ENCODE measurements around the gene TNK2. TPM values are rescaled to one million over a fixed set of nuclear protein-coding genes. Genes with fewer than 3 reads are reported as not detected.
"Not testable (repeated sequence)": the region's sequence is repeated elsewhere in the genome, so short reads cannot be mapped to it uniquely, and the experiment has no call there.

Gene TNK2
- 40.5 TPM for total RNA-seq
- long read RNA-seq, partial matches to known transcripts: 2 of 5 reads
- long read RNA-seq, other reads (novel, unspliced or antisense): 0 of 5 reads

- DNase-seq (ENCODE audit: low spot score): no peak
These were observed at the start of gene TNK2 for GRCh38 chr3:195907934-195908693. TSS of gene TNK2 (minus strand) at chr3:195908551. CDS start at chr3:195888588, 19,963 bp downstream.

- DNase-seq (ENCODE audit: low spot score): peak; percentile 59
These were observed 48.2 kb upstream of the TNK2 start for GRCh38 chr3:195956577-195956976.

DNA sequence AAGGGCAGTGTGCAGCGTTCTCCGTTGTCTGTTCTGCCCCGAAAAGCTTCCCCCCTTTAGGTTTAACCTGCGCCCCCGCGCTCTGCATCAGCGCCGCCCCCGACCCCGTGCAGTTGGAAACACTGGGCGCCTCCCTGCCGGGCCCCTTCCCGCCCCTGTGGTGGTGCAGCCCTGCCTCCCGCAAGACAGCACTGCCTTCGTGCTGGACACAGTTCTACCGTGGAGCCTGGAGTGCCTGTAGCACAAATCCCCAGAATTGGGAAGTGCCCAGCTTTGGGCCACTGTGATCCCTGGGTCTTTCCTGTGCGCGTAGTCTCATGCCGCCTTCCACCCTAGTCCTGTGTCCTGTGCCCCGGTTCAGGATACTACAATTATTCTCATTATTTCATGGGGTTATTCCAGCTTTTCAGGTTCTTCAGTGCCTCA lies 47.1 kb upstream of the TNK2 start:
- peak; percentile 85 for DNase-seq (ENCODE audit: low spot score)

GRCh38 chr3:195954752-195955119 lies 46.4 kb upstream of the TNK2 start:
- DNase-seq (ENCODE audit: low spot score): not testable (repeated sequence)

GRCh38 chr3:195954052-195954751 lies 45.9 kb upstream of the TNK2 start:
- peak; percentile 95 for DNase-seq (ENCODE audit: low spot score)

DNA sequence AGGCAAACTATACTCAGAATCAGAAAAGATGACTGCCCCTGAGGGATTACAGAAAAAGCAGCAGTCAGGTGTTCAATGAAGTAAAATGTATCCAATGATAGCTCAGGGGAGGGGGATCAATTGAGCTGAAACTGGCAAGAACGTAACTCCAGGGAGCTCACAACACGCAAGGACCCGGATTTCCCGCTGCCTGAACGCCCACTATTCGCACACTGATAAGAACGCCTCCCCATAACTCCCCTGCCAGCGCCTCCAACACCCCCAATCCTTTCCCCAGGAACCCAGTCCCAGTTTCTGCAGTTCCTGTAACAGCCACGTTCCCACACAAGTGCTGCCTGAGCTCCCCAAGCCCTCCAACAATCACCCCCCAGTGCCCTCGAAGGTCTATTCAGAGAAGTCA lies 44.2 kb upstream of the TNK2 start:
- not testable (repeated sequence) for DNase-seq (ENCODE audit: low spot score)

- DNase-seq (ENCODE audit: low spot score): peak; percentile 16
These were observed 43.3 kb upstream of the TNK2 start for GRCh38 chr3:195951443-195952177.

GRCh38 chr3:195950731-195951130 lies 42.4 kb upstream of the TNK2 start:
- DNase-seq (ENCODE audit: low spot score): peak; percentile 81

- DNase-seq (ENCODE audit: low spot score): peak; percentile 47
These were observed 41.8 kb upstream of the TNK2 start for GRCh38 chr3:195950164-195950563.

GRCh38 chr3:195946910-195947699 lies 38.8 kb upstream of the TNK2 start:
- peak; percentile 69 for DNase-seq (ENCODE audit: low spot score)

- peak; percentile 88 for DNase-seq (ENCODE audit: low spot score)
These were observed 33.0 kb upstream of the TNK2 start for GRCh38 chr3:195941265-195941815.

GRCh38 chr3:195940806-195941205 lies 32.5 kb upstream of the TNK2 start:
- DNase-seq (ENCODE audit: low spot score): peak; percentile 72

DNA sequence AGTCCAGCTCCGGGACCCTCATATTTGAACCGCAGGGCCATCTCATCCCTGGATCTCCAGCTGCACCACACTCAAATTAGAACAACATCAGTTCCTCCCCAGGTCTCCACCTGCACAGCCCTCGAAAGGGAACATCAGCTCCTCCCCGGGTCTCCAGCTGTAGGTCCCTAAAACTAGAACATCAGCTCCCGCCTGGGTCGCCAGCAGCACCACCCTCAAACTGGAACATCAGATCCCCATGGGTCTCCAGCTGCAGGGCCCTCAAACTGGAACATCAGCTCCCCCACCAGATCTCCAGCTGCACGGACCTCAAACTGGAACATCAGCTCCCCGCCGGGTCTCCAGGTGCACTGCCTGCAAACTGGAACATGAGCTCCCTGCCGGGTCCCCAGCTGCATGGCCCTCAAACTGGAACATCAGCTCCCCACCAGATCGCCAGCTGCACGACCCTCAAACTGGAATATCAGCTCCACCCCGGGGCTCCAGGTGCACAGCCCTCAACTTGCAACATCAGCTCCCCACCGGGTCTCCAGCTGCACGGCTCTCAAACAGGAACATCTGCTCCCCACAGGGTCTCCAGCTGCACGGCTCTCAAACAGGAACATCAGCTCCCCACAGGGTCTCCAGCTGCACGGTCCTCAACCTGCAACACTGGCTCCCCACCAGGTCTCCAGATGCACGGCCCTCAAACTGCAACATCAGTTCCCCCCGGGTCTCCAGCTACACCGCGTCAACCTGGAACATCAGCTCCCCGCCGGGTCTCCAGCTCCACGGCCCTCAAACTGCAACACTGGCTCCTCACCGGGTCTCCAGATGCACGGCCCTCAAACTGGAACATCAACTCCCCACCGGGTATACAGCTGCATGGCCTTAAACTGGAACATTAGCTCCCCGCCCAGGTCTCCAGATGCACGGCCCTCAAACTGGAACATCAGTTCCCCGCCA lies 31.4 kb upstream of the TNK2 start:
- peak; percentile 81 for DNase-seq (ENCODE audit: low spot score)

DNA sequence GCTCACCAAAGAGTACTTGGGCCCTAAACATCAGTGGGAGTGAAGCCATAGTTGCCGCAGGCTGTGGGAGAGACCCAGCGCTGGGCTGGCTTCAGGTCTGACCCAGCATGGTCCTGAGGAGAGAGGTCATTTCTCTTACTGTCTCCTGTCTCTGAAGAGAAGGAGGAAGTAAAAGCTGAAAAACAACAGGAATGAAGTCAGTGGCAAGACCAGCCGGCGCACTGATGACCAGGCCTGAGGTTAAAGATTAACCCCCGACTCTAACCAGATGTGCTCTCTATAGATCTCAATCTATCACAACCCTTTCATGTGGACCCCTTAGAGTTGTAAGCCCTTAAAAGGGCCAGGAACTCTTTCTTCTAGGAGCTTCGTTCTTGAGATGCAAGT lies 24.7 kb upstream of the TNK2 start:
- DNase-seq (ENCODE audit: low spot score): peak; percentile 45

- DNase-seq (ENCODE audit: low spot score): peak; percentile 35
These were observed 24.2 kb upstream of the TNK2 start for GRCh38 chr3:195932418-195933043.

- peak; percentile 81 for DNase-seq (ENCODE audit: low spot score)
These were observed 23.4 kb upstream of the TNK2 start for GRCh38 chr3:195931582-195932273.

GRCh38 chr3:195929452-195929851 lies 21.1 kb upstream of the TNK2 start:
- no peak for DNase-seq (ENCODE audit: low spot score)

DNA sequence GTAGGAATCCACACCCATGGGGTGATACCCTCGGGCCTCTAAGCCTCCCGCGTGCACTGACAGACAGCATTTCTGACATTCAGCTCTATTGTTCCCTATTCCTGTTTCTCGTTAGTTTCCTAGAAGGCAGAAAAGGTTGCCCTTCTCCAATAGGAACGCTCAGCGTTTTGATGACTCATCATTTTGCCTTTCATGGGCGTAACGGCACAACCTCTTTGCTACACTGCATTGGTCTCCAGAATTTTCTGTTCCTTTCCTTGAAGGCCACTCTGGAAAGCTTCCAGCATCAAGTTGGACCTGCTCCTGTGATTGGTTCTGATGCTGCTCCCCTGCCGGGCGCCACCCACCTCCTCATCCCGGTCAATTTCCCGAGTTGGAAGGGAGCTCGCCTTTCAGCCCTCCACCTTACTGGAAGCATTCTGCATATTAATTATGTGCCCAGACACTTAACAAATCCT lies 13.0 kb upstream of the TNK2 start:
- DNase-seq (ENCODE audit: low spot score): peak; percentile 47

All from mesenteric fat pad (tissue), 1 donor.